WTC11 (cell line): ENCODE results near the gene RASA1. TPM values are rescaled to one million over a fixed set of nuclear protein-coding genes. Genes with fewer than 3 reads are reported as not detected.

ENCODE experiments used
- ATAC-seq: fragments of 200-7000 bp; cut with Tn5 transposase; 2 replicates; pipeline ENCODE4 v1.10.0; 2021; ENCODE audit warnings: mild to moderate bottlenecking, moderate library complexity
- CTCF ChIA-PET: fragments of 300-600 bp; sonication (Branson Sonifier 250); formaldehyde crosslinking; loops from one replicate; lab custom pipeline; 2021; ENCODE audit warnings: antibody characterized with exemption; lab: Charles Lee
- POLR2A ChIA-PET: fragments of 350-600 bp; sonication (Branson Sonifier 250); formaldehyde crosslinking; loops from one replicate; lab custom pipeline; 2021; ENCODE audit warnings: antibody characterized with exemption; lab: Charles Lee
- DNase-seq: peaks from one replicate; pipeline ENCODE4 v3.0.0; 2021; ENCODE audit warnings: low spot score
- H3K27ac Mint-ChIP-seq: 2 replicates; pipeline ENCODE4 v1.8.0; 2021; ENCODE audit warnings: mixed read lengths
- H3K27me3 Mint-ChIP-seq: 2 replicates; pipeline ENCODE4 v1.8.0; 2021; ENCODE audit warnings: low read depth, mild to moderate bottlenecking, moderate library complexity, mixed read lengths
- H3K36me3 Mint-ChIP-seq: 2 replicates; pipeline ENCODE4 v1.8.0; 2021; ENCODE audit warnings: mixed read lengths
- H3K4me1 Mint-ChIP-seq: 2 replicates; pipeline ENCODE4 v1.8.0; 2022; ENCODE audit warnings: mixed read lengths
- H3K4me3 Mint-ChIP-seq: 2 replicates; pipeline ENCODE4 v1.8.0; 2021; ENCODE audit warnings: mild to moderate bottlenecking, moderate library complexity, mixed read lengths
- H3K9me3 Mint-ChIP-seq: 2 replicates; pipeline ENCODE4 v1.8.0; 2021; ENCODE audit warnings: mixed read lengths
- ARID4B ChIP-seq: sonication (generic); formaldehyde crosslinking; IDR thresholded peaks from 2 replicates; pipeline ENCODE4 v1.8.0; 2023; ENCODE audit warnings: missing genetic modification reagents, mild to moderate bottlenecking, borderline replicate concordance
- ATF1 ChIP-seq: sonication (generic); formaldehyde crosslinking; IDR thresholded peaks from 2 replicates; pipeline ENCODE4 v1.8.1; 2023; ENCODE audit warnings: mild to moderate bottlenecking, moderate library complexity, missing genetic modification reagents
- CDX4 ChIP-seq: fragments of 250-450 bp; sonication (Bioruptor Pico); IDR thresholded peaks from 2 replicates; pipeline ENCODE4 v1.9.0; 2021; ENCODE audit warnings: moderate library complexity, mild to moderate bottlenecking, inconsistent platforms, borderline replicate concordance
- E2F5 ChIP-seq: sonication (generic); formaldehyde crosslinking; IDR thresholded peaks from 2 replicates; pipeline ENCODE4 v1.8.1; 2022; ENCODE audit warnings: mild to moderate bottlenecking, moderate library complexity, missing genetic modification reagents
- ERG ChIP-seq: fragments of 250-450 bp; sonication (Bioruptor Pico); IDR thresholded peaks from 2 replicates; pipeline ENCODE4 v1.8.0; 2021; ENCODE audit warnings: mild to moderate bottlenecking
- FOXK1 ChIP-seq: sonication (generic); formaldehyde crosslinking; IDR thresholded peaks from 2 replicates; pipeline ENCODE4 v1.8.0; 2022; ENCODE audit warnings: mild to moderate bottlenecking, moderate library complexity, missing genetic modification reagents
- IRF2 ChIP-seq: sonication (generic); formaldehyde crosslinking; IDR thresholded peaks from 2 replicates; pipeline ENCODE4 v1.8.0; 2022; ENCODE audit warnings: low read depth, missing genetic modification reagents, borderline replicate concordance
- NFE2L1 ChIP-seq: sonication (generic); formaldehyde crosslinking; IDR thresholded peaks from 2 replicates; pipeline ENCODE4 v1.8.1; 2023; ENCODE audit warnings: missing genetic modification reagents
- NR2C2 ChIP-seq: sonication (generic); formaldehyde crosslinking; IDR thresholded peaks from 2 replicates; pipeline ENCODE4 v1.8.0; 2022; ENCODE audit warnings: mild to moderate bottlenecking, missing genetic modification reagents
- PRRX2 ChIP-seq: fragments of 250-450 bp; sonication (Bioruptor Pico); IDR thresholded peaks from 2 replicates; pipeline ENCODE4 v1.8.0; 2021; ENCODE audit warnings: mild to moderate bottlenecking
- STAT6 ChIP-seq: sonication (generic); formaldehyde crosslinking; conservative IDR thresholded peaks from 2 replicates; pipeline ENCODE4 v1.8.1; 2023; ENCODE audit warnings: mild to moderate bottlenecking, low read depth, missing genetic modification reagents, moderate library complexity
- TCF7 ChIP-seq: sonication (generic); formaldehyde crosslinking; IDR thresholded peaks from 2 replicates; pipeline ENCODE4 v1.8.0; 2022; ENCODE audit warnings: mild to moderate bottlenecking, low read depth, missing genetic modification reagents, moderate library complexity
- TP53 ChIP-seq: sonication (generic); formaldehyde crosslinking; IDR thresholded peaks from 2 replicates; pipeline ENCODE4 v1.8.1; 2023; ENCODE audit warnings: mild to moderate bottlenecking, missing genetic modification reagents
- USF1 ChIP-seq: sonication (generic); formaldehyde crosslinking; IDR thresholded peaks from 2 replicates; pipeline ENCODE4 v1.8.0; 2022; ENCODE audit warnings: mild to moderate bottlenecking, missing genetic modification reagents
- ZBTB21 ChIP-seq: sonication (generic); formaldehyde crosslinking; IDR thresholded peaks from 2 replicates; pipeline ENCODE4 v1.8.1; 2023; ENCODE audit warnings: mild to moderate bottlenecking, missing genetic modification reagents, borderline replicate concordance
- ZNF219 ChIP-seq: sonication (generic); formaldehyde crosslinking; IDR thresholded peaks from 2 replicates; pipeline ENCODE4 v1.8.0; 2023; ENCODE audit warnings: missing genetic modification reagents, mild to moderate bottlenecking, borderline replicate concordance
- ZNF281 ChIP-seq: sonication (generic); formaldehyde crosslinking; IDR thresholded peaks from 2 replicates; pipeline ENCODE4 v1.8.0; 2023; ENCODE audit warnings: mild to moderate bottlenecking, missing genetic modification reagents
- ZNF416 ChIP-seq: fragments of 250-450 bp; sonication (Bioruptor Pico); IDR thresholded peaks from 2 replicates; pipeline ENCODE4 v1.9.0; 2021; ENCODE audit warnings: mild to moderate bottlenecking, inconsistent platforms
- total RNA-seq: library from RNA; stranded (reverse); gene quantifications from 3 replicates; pipeline ENCODE4 v1.2.3, GENCODE V29; 2021

RASA1 gene
- total RNA-seq, 1 experiment from 2014 or later: 31.0 TPM

GRCh38 chr5:87411973-87412629, 144.4 kb downstream of the RASA1 start (continued):
- TF ChIP-seq ARID4B (CRISPR knock-in tag) (no peak), USF1 (CRISPR knock-in tag) (no peak), NFE2L1 (CRISPR knock-in tag) (no peak), E2F5 (CRISPR knock-in tag) (no peak), TCF7 (CRISPR knock-in tag) (no peak), IRF2 (CRISPR knock-in tag) (no peak), NR2C2 (CRISPR knock-in tag) (no peak), ZNF219 (no peak)
- TF ChIP-seq, all 79 proteins: peak for 0

GRCh38 chr5:87412630-87413342, 145.1 kb downstream of the RASA1 start, which contains the start of gene CCNH:
TSS of gene CCNH (minus strand) at chr5:87412930. CDS start at chr5:87412794, 136 bp downstream.
- CTCF ChIA-PET: interaction anchor here (1.0 to 1.6 kb wide), 3 partner anchors 13 to 733 kb away, joined by 3 to 7 read pairs (median 4); no protein-coding TSS in a partner anchor
- peaks cover 13% of the 10 kb centered on the region for H3K4me1 Mint-ChIP-seq
- peak within 1 kb of the TSS; percentile 94 for H3K27ac Mint-ChIP-seq
- no peaks in the 10 kb centered on the region for H3K9me3 Mint-ChIP-seq
- DNase-seq (peak; percentile 97), ATAC-seq (peak; percentile 99)
- peaks cover 26% of the 10 kb centered on the region for H3K36me3 Mint-ChIP-seq
- H3K27me3 Mint-ChIP-seq: no peaks in the 10 kb centered on the region
- H3K4me3 Mint-ChIP-seq: peak within 1 kb of the TSS; percentile 94
- POLR2A ChIA-PET: no interaction called here
- TF ChIP-seq ZNF281 (CRISPR knock-in tag): 0 out of 2 replicates have a peak, but pooled peaks have one; percentile 47
- peak; percentile 82; the same call in 1 of the 2 replicates for TF ChIP-seq ZBTB21 (CRISPR knock-in tag)
- no peak for TF ChIP-seq STAT6 (CRISPR knock-in tag)
- TF ChIP-seq ZNF416 (CRISPR knock-in tag): no peak
- no peak for TF ChIP-seq TP53 (CRISPR knock-in tag)
- TF ChIP-seq ERG (CRISPR knock-in tag): no peak
- 0 out of 2 replicates have a peak, but pooled peaks have one; percentile 40 for TF ChIP-seq USF1 (CRISPR knock-in tag)
- TF ChIP-seq PRRX2 (CRISPR knock-in tag): no peak
- peak; percentile 93 for TF ChIP-seq FOXK1 (CRISPR knock-in tag)
- no peak for TF ChIP-seq CDX4 (CRISPR knock-in tag)
- TF ChIP-seq ATF1 (CRISPR knock-in tag): no peak
